Kidney glomerular epithelial cell (primary cell): ENCODE measurements around the gene CDK19.
"Not testable (repeated sequence)": the region's sequence is repeated elsewhere in the genome, so short reads cannot be mapped to it uniquely, and the experiment has no call there.

ENCODE experiments used
- DNase-seq: peaks from one replicate; lab custom pipeline; 2025; lab: John Stamatoyannopoulos, UW

CDK19 gene

DNA sequence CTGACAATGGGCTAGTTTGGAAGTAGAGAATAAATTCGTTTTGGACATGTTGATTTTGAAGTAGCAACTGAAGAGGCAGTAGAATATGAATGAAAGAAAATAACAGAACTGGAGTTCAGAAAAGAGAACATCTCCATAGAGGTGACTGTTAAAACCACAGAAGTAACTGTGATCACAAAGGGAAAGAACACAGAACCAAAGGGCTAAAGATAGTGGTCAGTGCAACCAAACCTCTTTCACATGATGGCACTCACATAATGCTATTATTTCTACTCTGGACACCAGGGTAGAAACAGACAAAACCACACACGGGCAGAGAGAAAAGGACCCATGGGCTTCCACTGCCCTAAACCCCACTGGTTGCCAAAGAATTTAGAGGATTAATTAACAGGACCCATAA is 58.5 kb downstream of the CDK19 start:
- DNase-seq = no peak

DNA sequence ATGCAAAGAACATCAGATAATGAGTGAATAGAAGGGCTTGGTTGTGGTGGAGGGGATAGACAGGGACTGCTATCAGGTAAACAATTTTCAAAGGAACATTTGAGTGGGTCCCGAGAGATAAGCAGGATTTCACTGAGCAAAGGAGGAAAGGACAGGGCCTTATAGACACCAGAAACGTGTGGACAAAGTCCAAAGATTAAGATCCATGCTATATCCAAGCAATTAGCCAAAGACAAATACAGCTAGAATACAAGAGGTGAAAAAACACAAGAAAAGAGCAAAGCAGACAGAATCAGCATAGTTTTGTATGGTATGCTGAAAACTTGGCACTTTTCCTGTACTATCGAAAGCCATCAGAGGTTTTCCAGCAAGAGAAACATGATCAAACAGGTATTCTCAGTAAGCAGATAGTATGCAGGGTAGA is 59.8 kb downstream of the CDK19 start:
- DNase-seq = no peak

DNA sequence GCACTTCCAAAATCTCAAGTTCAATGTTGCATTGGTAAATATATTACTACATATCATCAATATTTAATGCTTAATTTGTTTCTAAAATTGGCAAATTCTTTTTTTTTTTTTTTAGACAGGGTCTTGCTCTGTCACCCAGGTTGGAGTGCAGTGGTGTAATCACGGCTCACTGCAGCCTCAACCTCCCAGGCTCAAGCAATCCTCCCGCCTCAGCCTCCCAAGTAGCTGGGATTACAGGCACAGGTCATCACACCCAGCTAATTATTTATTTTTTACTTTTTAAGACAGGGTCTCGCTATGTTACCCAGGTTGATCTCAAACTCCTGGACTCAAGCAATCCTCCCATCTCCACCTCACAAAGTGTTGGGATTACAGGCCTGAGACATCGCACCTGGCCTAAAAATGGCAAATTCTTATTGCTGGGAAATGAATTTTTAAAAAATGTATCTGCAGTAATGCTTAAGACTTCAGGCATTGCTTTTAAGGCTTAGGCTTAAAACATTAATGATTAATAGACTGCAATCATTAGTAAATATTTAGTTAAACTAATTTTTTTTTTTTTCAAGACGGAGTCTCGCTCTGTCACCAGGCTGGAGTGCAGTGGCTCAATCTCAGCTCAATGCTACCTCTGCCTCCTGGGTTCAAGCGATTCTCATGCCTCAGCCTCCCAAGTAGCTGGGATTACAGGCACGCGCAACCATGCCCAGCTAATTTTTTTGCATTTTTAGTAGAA is 61.2 kb downstream of the CDK19 start:
- DNase-seq = not testable (repeated sequence)

DNA sequence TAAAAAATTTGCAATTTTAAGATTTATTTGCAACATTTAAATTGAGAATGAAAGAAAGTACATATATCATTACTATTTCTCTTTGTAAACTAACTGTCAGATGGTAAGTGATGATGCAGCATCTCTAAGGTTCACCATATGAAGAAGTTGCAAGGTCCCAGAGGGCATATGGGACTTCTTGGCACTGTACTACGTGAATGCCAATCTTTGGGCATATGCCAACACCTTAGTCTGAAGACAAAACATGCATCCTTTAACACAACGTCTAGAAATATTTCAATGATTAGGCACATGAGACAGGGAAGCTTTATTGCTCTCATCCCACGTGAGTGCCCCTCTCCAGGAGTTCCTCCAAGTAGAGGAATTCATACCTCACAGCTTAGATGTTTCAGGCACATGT is 66.8 kb downstream of the CDK19 start:
- DNase-seq = no peak

DNA sequence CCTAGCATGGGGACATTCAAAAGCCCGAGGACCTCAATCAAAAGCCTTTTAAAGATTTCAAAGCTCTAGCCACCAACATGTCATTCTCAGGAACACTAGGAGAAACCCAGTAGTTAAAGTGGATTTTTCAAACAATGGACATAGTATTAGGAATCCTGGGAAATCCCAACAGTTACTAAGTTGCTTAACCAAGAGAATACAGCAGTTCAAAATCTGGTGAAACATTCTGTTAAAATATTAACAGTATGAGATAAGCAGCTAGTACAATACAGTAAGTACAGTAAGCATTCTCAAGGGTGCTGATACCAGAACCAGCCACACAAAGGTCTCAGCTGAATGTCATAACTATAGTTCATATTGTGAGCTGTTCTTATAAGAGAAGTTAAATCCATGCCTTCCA is 68.6 kb downstream of the CDK19 start:
- peak; percentile 25 for DNase-seq

DNA sequence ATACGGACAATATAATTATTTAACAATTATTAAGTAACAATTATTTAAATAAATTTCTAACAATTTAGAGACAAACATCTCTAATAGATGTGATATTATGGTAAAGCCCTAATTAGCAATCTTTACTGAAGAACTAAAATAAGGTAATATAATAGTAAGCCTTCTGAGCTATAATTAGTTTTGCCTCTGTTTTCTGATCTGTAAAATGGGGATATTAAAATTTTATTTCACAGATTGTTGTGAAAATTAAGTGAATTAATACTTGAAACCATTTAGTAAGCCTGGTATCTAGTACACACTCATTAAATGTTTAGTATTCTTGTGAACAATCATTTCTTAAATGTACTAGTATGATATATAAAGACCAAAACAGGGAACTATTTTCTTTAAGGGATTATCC is 70.3 kb downstream of the CDK19 start:
- no peak for DNase-seq

DNA sequence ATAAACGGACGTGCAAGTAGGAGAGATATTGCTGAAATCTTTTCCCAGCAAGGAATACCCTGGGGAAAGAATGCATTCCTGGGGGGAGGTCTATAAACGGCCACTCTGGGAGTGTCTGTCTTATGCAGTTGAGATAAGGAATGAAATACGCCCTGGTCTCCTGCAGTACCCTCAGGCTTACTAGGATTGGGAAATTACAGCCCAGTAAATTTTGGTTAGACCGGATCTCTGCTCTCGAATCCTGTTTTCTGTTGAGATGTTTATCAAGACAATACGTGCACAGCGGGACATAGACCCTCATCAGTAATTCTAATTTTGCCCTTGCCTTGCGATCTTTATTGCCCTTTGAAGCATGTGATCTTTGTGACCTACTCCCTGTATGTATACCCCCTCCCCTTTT is 72.7 kb downstream of the CDK19 start:
- DNase-seq = not testable (repeated sequence)

DNA sequence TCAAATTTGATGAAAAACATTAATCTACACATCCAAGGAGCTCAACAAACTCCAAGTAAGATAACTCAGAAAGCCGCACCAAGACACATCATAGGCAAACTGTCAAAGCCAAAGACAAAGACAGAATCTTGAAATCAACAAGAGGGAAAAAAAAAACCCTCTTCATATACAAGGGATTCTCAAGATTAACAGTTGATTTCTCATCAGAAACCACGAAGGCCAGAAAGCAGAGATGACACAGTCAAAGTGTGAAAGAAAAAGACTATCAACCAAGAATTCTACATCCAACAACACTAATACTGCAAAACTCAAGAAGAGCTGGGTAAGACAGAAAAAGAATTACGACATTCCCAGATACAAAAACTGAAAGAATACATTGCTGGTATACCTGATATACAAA is 73.8 kb downstream of the CDK19 start:
- no peak for DNase-seq

DNA sequence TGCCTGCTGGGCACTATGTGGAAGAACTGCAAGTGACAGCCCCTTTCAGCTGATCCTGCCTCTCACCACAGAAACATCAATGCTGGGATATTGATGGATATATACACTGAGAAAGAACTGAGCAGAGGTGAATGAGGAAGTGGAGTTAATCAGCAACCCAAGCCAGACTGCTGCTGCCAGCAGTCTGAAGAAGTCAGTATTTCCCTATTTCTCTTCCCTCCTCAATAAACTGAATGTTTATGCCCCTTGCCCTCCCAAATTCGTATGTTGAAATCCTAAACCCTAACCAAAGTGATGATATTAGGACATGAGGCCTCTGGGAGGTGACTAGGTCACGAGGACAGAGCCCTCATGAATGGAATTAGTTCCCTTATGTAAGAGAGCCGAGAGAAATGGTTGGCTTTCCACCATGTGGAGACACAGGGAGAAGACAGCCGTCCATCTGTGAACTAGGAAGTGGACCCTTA is 76.3 kb downstream of the CDK19 start:
- DNase-seq = no peak

DNA sequence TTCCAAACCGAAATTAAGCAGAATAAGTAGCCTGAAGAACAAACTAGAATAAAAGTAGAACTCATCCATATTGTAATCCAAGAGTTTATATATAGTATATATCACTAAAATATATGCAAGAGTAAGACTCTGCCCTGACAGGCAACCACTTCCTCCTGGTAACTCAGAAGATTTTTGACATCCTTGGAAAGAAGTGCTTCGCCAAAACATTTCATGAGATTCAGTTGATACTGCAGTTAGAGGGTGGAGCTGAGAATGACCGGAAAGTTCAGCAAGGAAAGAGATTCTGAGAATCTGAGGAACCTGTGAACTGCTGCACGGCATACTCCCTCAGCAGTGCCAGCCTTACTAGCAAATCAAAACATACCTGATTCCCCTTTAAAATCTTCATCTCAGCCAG is 79.6 kb downstream of the CDK19 start:
- no peak for DNase-seq

DNA sequence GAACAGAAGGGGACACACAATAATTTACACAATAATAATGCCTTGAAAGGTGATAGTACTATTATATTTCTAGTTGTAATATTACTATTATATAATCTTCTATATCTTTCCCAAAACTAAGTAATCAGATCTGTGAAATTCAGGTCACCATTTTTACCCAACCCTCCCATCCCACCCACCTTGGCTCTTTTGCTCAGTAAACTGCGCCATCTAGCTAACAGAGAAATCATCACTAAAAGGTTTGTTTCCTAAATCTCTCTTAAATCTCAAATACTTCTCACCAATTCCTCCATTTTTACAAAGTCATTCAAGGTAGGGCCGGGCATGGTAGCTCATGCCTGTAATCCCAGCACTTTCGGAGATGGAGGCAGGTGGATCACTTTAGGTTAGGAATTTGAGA is 83.4 kb downstream of the CDK19 start:
- no peak for DNase-seq

DNA sequence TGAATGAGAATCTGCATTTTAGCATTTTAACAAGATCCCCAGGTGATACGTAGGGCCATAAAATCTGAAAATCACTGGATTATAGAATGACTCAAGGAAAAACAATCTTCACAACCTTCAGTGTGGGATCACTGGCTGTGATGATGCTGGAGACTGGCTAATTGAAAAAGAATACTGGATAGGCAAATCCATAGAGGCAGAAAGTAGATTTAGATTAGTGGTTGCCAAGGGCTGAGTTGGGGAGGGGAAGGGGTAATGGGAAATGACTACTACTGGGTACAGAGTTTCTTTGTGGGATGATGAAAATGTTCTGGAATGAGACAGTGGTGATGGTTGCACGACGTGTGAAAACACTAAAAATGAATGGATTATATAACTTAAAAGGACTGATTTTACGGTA is 84.1 kb downstream of the CDK19 start:
- DNase-seq = no peak

DNA sequence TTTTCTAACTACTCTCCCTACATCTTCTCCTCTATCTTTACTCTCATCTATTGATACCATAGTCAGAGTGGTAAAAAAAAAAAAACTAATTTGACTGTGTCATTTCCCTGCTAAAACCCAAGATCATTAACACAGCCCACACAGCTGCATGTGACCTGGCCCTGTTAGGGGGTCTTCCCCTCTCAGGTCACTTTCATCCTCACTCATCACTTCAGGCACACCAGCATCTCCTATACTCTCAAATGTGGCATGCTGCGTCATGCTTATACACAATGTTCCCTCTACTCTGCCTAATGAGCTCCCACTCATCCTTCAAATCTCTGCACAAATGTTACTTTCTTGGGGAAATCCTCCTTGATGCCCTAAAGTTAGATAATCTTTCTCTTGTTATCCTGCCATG is 86.8 kb downstream of the CDK19 start:
- DNase-seq = no peak

DNA sequence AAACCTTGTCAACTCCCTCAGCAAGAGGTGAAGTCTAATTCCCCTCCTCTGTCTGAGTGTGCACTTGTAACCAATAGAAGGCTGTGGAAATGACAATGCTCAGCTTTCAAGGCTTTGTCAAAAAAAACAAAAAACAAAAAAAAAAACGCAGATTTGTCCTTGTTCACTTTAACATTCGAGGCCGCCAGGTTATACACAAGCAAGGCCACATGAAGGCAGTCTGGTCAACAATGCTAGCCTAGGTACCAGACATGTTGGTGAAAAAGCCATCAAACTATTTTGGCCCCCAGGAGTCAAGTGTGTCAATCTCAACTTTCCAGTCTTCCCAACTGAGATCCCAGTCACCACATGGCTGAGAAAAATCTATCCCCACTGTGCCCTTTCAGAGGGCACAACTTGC is 92.3 kb downstream of the CDK19 start:
- DNase-seq = no peak

DNA sequence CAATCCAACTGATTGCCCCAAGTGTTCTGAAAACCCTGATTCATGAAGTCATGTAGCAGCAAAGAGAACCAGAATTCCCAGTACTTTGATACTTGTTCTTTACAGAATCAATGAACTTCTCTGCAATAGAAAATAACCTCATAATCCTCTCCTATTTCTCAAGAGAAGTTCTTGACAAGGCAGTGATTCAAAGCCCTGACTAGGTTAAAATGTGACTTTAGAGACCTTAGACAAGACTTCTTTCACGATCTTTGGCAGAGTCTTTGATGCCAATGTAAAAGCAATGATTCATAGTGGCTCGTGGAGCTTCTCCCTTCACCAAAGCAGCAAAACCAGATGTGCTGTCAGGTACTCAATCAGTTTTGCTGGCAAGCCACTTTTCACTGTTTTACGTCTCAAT is 95.2 kb downstream of the CDK19 start:
- no peak for DNase-seq

DNA sequence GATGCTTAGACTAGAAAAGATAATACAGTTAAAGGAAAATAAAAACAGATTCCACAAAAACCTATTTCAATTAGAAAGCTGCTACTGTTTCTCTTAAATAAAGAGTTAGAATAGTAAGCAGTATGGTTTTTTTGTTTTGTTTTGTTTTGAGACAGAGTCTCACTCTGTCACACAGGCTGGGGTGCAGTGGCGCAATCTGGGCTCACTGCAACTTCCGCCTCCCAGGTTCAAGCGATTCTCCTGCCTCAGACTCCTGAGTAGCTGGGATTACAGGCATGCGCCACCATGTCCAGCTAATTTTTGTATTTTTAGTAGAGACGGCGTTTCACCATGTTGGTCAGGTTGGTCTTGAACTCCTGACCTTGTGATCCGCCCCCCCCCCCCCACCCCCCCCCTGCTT is 95.7 kb downstream of the CDK19 start:
- not testable (repeated sequence) for DNase-seq

DNA sequence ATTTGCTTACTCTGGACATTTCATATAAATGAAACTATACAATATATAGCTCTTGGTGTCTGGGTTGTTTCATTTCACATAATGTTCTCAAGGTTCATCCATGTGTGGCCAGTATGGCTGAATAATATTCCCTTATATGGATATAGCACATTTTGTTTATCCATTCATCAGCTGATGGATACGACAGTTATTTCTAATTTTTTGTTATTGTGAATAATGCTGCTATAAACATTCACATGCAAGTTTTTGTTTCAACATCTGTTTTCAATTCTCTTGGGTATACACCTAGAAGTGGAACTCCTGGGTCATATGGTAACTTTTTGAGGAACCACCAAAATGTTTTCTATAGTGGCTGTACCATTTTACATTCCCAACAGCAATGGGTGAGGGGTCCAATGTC is 101.1 kb downstream of the CDK19 start:
- no peak for DNase-seq

DNA sequence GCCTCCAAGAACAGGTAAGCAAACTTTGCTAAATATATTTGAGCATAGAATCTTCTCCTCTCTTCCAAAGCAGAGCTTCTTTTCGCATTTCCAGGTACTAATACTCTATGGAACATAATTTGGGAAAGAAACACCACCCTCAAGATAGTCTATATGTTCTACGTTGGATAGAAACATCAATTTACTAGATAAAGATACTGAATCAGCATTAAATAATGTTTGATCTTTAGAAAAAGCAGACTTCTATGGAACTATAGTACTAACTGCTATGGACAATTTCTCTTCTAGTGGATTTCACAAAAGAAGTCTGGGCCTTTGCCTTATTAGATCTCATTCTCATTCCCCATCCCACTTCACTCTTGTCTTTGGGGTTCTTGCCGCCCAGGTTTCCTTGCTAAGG is 103.0 kb downstream of the CDK19 start:
- no peak for DNase-seq

DNA sequence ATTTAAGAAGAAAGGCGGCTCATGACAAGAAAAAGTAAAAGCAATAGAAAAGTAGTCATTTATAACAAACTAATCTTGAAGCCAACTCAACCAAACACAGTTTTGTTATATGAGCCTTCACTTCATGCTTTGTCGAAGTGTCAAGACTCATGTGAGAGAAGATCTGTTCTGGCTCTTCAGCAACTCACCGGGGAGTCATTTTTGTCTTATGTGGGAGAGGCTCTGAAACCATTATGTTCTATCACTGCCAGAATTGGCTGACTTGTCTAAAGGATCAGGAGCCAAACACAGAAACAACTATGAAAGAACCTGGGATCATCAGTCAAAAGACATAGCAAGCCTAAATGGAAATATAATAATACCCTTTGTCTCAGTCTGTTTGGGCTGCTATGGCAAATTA is 105.2 kb downstream of the CDK19 start:
- no peak for DNase-seq

DNA sequence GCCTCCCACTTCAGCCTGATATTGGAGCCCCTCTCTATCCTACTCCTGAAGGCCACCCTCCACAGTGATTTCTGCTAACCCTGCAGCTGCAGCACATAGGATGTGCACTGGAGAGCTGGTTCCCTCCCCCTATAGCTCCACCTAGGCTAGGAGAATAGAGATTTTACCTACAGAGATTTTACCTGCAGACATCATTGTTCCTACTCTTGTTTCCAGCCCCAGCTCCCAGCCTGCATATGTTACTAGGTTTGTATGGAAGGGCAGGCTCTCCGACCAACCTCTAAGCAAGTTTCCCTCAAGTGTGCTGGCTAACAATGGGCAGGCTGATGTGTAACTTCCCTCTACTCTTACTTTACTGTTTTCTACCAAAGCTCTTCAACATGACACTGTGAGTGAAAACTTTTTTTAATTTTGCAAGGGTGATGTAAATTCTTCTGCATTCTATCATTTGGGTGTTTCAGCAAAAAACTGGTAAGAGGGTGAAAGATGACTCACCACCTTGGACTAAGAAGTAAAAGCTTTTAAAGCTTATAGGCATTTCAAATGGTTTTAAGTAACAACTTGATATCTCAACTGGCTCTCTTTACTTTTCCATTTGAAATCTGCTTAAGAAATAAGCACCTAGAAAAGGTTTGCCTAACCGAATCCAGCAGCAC is 106.8 kb downstream of the CDK19 start:
- DNase-seq = no peak

DNA sequence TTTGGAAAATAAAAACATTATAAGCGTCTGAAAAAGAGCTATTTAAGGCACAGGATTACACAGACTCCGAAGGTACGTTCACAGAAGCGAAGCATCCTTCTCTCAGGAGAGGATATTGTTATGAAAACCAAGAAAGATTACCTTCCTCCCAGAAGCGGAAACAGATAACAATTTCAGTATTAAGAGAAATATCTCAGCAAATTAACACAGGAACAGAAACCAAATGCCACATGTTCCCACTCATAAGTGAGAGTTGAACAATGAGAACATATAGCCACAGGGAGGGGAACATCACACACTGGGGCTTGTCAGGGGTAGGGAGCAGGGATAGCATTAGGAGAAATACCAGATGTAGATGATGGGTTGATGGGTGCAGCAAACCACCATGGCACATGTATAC is 109.7 kb downstream of the CDK19 start:
- DNase-seq = no peak

DNA sequence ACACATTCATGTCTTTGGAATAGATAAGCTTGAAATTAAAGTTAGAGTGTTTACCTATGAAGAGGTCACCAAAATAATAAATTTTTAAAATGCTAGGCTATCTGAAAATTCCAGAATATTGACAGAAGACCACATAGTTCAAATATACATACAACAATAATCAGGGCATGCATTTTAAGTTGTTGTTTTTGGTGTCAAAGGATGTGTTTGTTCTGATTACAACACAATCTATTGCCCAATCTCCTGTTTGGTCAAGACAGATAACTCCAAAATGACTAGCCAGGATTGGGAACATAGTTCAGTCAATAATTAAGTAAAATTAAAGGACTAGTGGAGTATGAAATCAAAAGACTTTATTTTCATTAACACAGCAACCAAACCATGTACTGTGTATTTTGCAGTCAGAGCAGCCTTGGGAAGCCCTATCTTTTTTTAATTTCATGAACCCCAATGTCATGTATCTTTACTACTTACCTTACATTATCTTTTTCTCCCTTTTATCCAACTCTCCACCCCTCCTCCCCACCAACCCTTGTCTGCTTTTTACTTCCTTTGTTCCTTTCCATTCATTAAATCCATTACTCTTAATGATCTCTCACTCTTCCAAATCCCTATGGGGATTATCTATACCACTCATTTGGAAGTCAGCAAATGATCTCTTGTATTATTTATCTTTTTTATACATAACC is 111.2 kb downstream of the CDK19 start:
- no peak for DNase-seq
